NCI-H510A (cell line): ENCODE measurements around the gene PLA2G2F.
A peak's percentile ranks its signal among the peaks of the same experiment; 100 is the strongest.

Experiments
- DNase-seq: peaks from one replicate; lab custom pipeline; 2025; lab: John Stamatoyannopoulos, UW

PLA2G2F gene

DNA sequence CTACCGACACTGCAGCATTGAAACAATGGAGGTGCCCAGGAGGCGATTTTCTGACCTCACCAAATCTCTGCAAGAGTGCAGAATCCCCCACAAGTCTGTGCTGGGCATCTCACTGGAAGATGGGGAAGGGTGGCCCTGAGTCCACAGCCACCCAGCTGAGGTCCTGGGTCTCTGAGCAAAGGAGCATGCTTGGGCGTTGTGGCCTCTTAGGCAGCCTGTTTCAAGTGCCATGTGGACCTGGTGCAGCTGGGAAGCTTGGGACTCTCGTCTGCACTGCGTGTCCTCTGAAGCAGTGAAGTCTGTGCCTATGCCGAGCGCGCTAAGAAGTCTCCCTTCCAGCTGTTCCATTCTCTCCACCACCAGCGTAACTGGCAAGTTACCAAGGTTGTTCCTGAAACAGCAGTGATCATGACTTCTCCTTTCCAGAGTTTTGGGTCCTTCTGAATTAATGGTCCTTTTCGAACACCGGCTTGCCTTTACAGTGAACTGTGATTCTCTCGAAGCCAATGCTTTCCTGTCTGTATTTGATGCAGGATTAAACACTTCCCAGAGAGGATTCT lies 52.2 kb downstream of the PLA2G2F start:
- no peak for DNase-seq

- DNase-seq = no peak
Measured at GRCh38 chr1:20192364-20192763, 53.2 kb downstream of the PLA2G2F start.

- DNase-seq = no peak
Measured at GRCh38 chr1:20192871-20193411, 53.8 kb downstream of the PLA2G2F start.

DNA sequence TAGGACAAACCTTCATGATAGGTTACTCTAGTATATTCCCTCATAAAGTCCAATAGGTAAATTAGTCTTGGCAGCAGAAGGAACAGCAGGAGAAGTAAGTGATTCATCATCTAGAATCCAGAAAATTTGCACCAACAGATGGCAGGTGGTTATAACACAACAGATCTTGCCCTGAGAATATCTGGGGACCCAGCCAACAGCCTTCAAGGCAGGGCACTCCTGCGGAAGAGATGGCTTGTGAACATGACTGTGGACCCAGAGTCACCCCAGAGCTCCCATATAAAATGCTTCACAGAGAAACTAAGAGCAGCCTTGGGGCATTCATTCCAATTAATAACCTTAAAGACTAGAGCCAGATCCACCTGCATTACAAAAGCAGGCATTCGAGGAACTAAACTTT lies 55.1 kb downstream of the PLA2G2F start:
- no peak for DNase-seq

GRCh38 chr1:20194757-20195461 lies 55.8 kb downstream of the PLA2G2F start:
- DNase-seq = peak; percentile 30

DNA sequence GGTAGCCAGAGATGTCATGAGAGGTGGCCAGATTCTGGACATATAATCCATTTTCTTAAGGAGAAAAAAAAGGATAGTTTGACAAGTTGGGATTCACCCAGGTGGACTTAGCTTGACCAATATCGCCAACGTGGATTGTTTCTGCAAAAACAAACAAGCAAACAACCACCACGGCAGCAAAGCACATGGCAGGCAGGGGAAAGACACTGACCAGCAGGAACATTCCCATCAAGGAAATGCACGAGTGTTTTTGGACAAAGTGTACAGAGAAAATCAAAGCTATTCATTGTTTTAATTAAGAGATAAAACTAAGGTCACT lies 56.3 kb downstream of the PLA2G2F start:
- no peak for DNase-seq

- DNase-seq = no peak
Measured at GRCh38 chr1:20197329-20197791, 58.2 kb downstream of the PLA2G2F start.

DNA sequence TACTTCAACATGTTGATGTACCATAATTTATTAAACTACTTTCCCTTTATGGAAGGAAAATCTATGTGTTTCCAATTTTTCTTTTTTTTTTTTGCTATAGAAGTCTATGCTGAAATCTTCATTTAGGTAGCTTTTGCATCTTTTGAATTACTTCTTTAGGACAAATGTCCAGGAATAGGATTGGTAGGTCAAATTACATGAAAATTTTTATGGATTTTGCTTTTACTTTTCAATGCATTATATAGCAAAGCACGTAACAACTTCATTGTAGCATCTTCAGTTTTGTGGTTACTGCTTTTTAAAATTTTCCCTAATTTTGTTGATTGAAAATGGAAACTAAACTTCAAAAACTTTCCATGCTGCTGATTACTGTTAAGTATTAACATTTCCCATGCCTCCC lies 59.2 kb downstream of the PLA2G2F start:
- no peak for DNase-seq

GRCh38 chr1:20198918-20199317 lies 59.8 kb downstream of the PLA2G2F start:
- no peak for DNase-seq

DNA sequence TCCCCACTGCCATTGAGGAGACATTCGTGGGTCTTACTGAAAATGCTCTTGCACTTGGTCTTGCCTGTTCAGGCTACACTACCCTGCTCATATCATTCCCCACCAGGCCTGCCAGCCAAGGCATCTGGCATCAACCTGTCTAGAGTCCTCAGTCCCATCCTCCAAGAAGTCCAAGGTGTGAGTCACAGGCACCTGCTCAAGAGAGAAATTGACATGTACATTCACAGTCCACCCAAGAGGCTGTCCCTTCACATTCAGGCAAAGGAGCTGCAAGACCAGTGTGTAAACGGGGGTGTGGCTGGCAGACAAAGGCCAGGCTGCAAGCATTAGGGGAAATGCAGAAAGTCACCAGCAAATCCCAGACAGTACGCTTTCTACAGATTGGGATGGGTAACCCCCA lies 60.3 kb downstream of the PLA2G2F start:
- no peak for DNase-seq

- no peak for DNase-seq
Measured at GRCh38 chr1:20199840-20200239, 60.7 kb downstream of the PLA2G2F start.
